Psoas muscle (tissue), 8 donors: ENCODE data around the gene CRNN. TPM values are rescaled to one million over a fixed set of nuclear protein-coding genes. Genes with fewer than 3 reads are reported as not detected.

Experiments used
- ATAC-seq, 4 donors: fragments of 200-7000 bp; cut with Tn5 transposase; one replicate each; pipeline ENCODE4 v1.9.1; 2020; ENCODE audit warnings: moderate library complexity in 3 of 4, mild to moderate bottlenecking in 2 of 4
- DNase-seq, 2 donors: peaks; one replicate each; pipeline ENCODE4 v3.0.0-alpha.2; 2020
- H3K27ac ChIP-seq: fragments of 200-600 bp; one replicate; pipeline ENCODE4 v1.8.0; 2022
- H3K27me3 ChIP-seq, 3 donors: fragments of 200-600 bp in 1 of 3; one replicate each; pipeline versions ENCODE4 v1.6.1 to v1.8.0; 2013 to 2022; ENCODE audit warnings: low read length in 2 of 3, mild to moderate bottlenecking in 2 of 3, moderate library complexity in 1 of 3; ENCODE audit not compliant: insufficient read depth in 3 of 3
- H3K36me3 ChIP-seq, 2 donors: fragments of 200-600 bp in 1 of 2; one replicate each; pipeline versions ENCODE4 v1.6.1 to v1.8.0; 2013 to 2022; ENCODE audit warnings: low read depth in 1 of 2, mild to moderate bottlenecking in 1 of 2, moderate library complexity in 1 of 2; ENCODE audit not compliant: insufficient read depth in 1 of 2
- H3K4me1 ChIP-seq: fragments of 200-600 bp; one replicate; pipeline ENCODE4 v1.8.0; 2022
- H3K4me3 ChIP-seq: fragments of 200-600 bp; one replicate; pipeline ENCODE4 v1.8.0; 2022; ENCODE audit warnings: mild to moderate bottlenecking
- H3K9me3 ChIP-seq: fragments of 200-600 bp; one replicate; pipeline ENCODE4 v1.8.0; 2022
- WGBS, 3 donors: extraction: QIAGEN DNeasy Blood & Tissue Kit; methylation state at CpG; one replicate each; pipeline versions ENCODE4 v1.1.6 to v1.1.7; 2013; 5-methylcytosine and 5-hydroxymethylcytosine counted together
- intact Hi-C, 2 donors: fragments of 100-400 bp; cut with DNase I; formaldehyde crosslinking; loops; one replicate each; pipeline versions ENCODE4 v1.11.0 to v1.14.2; 2022
- long read RNA-seq, 2 donors: library from polyadenylated mRNA; unstranded; transcript quantifications; one replicate each; pipeline ENCODE4 v2.0.0, GENCODE V29; 2021
- polyA plus RNA-seq, 3 donors: library from polyadenylated mRNA; stranded (reverse); fragments of 200-250 nt; gene quantifications; one replicate each; pipeline ENCODE4 v1.2.3, GENCODE V29; 2013
- total RNA-seq, 4 donors: library from RNA; stranded (reverse); fragmentation: NEBNext Ultra II Directional in 2 of 4; extraction: Animal tissue kit (Norgen Biotek cat#: 25700) in 2 of 4; gene quantifications; one replicate each; pipeline versions ENCODE4 v1.2.1 to v1.2.4, GENCODE V29; 2021 to 2023
- TF ChIP-seq, protein P1 (sequence below): fragments of 200-600 bp; IDR thresholded peaks from one replicate; pipeline ENCODE4 v1.8.0; 2022; ENCODE audit warnings: antibody characterized with exemption
- donor health status: healthy with polysubstance abuse.
- donor health status: DM: no; HTN: no; CAD: no; lungs with moderate emphysema.
- donor health status: Bipolar disorder and iron deficiency.
- donor health status: healthy.
- donor health status: DM: yes; HTN: yes; CAD: no.
- donor health status: DM: no; HTN: no; CAD: no.
- donor health status: DM: no; HTN: no; CAD: no.
- donor health status: DM: yes; HTN: yes; CAD: no.

CRNN gene
- not detected for total RNA-seq
- under 1 TPM in 2 of 3 donors, not detected in 1; 0.28 to 0.30 TPM for polyA plus RNA-seq
- long read RNA-seq, donor 1: 0 reads
- long read RNA-seq, donor 2: 0 reads

DNA sequence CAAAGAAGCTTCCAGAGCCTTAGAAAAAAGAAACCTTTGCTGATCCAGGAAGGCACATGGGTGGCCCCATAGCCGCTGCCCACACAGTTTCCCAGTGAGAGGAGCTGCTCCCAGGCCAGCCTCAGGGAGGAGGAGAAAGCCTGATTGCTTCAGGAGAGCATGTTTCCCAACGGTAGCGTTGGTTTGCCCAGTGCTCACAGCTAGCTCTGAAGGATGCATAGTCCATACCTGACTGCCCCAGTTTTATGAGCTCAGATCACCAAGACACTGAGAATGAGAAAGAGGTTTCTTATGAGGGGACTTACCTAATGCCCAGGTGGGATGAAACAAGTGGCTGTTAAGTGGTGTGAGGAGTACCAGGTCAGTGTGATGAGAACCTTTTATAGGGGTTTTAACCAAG, at the start of gene CRNN:
Gene CRNN, minus strand, starts transcription at position 355 of the 400 bp plus-strand sequence. CDS start 2,030 bp downstream, outside the sequence.
- no peak for DNase-seq
- Histone ChIP-seq H3K27ac (no peak within 1 kb of the TSS), H3K36me3 (no peaks in the 10 kb centered on the region), H3K9me3 (no peaks in the 10 kb centered on the region), H3K4me1 (no peaks in the 10 kb centered on the region), H3K4me3 (no peak within 1 kb of the TSS), H3K27me3 (no peaks in the 10 kb centered on the region)
- TF ChIP-seq, protein P1, sequence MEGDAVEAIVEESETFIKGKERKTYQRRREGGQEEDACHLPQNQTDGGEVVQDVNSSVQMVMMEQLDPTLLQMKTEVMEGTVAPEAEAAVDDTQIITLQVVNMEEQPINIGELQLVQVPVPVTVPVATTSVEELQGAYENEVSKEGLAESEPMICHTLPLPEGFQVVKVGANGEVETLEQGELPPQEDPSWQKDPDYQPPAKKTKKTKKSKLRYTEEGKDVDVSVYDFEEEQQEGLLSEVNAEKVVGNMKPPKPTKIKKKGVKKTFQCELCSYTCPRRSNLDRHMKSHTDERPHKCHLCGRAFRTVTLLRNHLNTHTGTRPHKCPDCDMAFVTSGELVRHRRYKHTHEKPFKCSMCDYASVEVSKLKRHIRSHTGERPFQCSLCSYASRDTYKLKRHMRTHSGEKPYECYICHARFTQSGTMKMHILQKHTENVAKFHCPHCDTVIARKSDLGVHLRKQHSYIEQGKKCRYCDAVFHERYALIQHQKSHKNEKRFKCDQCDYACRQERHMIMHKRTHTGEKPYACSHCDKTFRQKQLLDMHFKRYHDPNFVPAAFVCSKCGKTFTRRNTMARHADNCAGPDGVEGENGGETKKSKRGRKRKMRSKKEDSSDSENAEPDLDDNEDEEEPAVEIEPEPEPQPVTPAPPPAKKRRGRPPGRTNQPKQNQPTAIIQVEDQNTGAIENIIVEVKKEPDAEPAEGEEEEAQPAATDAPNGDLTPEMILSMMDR: no peak
- whole genome bisulfite sequencing, 3 donors: 86 to 87% (median 86%) methylated on average over 3 of the region's 3 CpGs
- intact Hi-C loops: no loop called here
- no peak for ATAC-seq

DNA sequence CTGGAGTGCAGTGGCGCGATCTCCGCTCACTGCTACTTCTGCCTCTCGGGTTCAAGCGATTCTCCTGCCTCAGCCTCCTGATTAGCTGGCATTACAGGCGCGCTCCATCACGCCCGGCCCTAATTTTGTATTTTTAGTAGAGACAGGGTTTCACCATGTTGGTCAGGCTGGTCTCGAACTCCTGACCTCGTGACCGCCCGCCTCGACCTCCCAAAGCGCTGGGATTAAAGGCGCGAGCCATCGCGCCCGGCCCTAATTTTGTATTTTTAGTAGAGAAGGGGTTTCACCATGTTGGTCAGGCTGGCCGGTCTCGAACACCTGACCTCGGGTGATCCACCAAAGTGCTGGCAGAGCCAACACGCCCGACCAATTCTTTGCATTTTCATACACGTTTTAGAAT, 48.6 kb upstream of the CRNN start:
- WGBS, 3 donors: 93 to 94% (median 93%) methylated on average over 26 of the region's 26 CpGs
- Histone ChIP-seq H3K36me3 (no peaks in the 10 kb centered on the region), H3K4me1 (no peaks in the 10 kb centered on the region), H3K27ac (no peak overlapping the region), H3K4me3 (no peak overlapping the region), H3K9me3 (peaks cover 4% of the 10 kb centered on the region), H3K27me3 (no peaks in the 10 kb centered on the region)
- DNase-seq (no peak), ATAC-seq (no peak)
- intact Hi-C loops: no loop called here
- TF ChIP-seq, protein P1: no peak

DNA sequence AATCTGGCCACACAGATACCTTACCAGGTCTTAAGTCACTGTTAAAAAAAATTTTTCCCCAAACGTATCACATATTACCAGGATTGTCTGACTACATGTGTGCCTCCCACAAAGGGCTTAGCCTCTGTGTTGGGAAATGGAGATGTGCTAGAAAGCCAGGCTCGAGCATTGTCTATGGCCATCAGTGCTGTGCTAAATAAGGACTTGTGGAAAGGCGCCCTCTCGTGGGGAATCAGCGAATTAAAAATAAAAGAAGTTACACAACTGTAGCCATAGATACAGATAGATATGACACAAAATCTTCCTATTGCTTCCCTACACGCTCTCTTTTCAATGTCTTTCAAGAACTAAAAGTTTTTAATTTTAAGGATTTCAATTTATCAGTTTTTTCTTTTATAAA, 47.5 kb upstream of the CRNN start:
- Histone ChIP-seq H3K4me3 (no peak overlapping the region), H3K27me3 (no peaks in the 10 kb centered on the region), H3K36me3 (no peaks in the 10 kb centered on the region), H3K4me1 (no peaks in the 10 kb centered on the region), H3K9me3 (peaks cover 2% of the 10 kb centered on the region), H3K27ac (no peak overlapping the region)
- 5 to 13% (median 8%) methylated on average over 6 of the region's 6 CpGs for WGBS, 3 donors
- intact Hi-C loops: no loop called here
- TF ChIP-seq, protein P1: peak; percentile 32
- ATAC-seq: peak in 2 of 4 donors; percentile 36 to 43
- no peak for DNase-seq

DNA sequence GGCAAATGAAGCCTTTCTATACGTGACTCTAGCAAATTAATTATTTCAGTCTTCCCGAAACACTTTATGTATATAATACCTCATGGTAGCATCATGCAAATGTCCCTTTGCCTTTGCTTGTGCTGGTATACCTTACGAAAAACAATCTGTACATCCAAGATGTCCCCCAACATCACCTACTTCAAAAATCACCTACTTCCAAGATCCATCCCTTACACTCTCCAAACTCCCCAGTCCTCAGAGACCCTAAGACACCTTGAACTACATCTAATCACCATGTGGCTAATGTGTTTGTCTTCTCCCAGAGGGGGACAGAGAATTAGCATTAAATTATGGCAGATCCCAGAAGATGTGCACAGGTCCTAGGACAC, 46.5 kb upstream of the CRNN start:
- intact Hi-C loops: no loop called here
- Histone ChIP-seq H3K4me1 (no peaks in the 10 kb centered on the region), H3K9me3 (no peaks in the 10 kb centered on the region), H3K4me3 (no peak overlapping the region), H3K36me3 (no peaks in the 10 kb centered on the region), H3K27me3 (no peaks in the 10 kb centered on the region), H3K27ac (no peak overlapping the region)
- ATAC-seq (no peak), DNase-seq (no peak)
- TF ChIP-seq, protein P1: no peak
- WGBS, 3 donors: 41 to 46% (median 42%) methylated on average over 3 of the region's 3 CpGs
